IMR-90 (cell line): Measurements from ENCODE around the gene NOL6. TPM values are rescaled to one million over a fixed set of nuclear protein-coding genes. Genes with fewer than 3 reads are reported as not detected.

ENCODE experiments used
- ATAC-seq: fragments of 200-7000 bp; cut with Tn5 transposase; 2 replicates; pipeline ENCODE4 v1.9.1; 2020; ENCODE audit warnings: low read depth, mild to moderate bottlenecking, moderate library complexity
- BruUV-seq: library from RNA; stranded (reverse); fragments of 400-500 nt; replicated peaks from 2 replicates; lab custom pipeline; 2021; lab: Mats Ljungman, UMichigan
- CTCF ChIA-PET: fragments of 300-600 bp; formaldehyde crosslinking; extraction: SDS; loops from one replicate; lab custom pipeline; 2021; ENCODE audit warnings: antibody characterized with exemption; lab: Yijun Ruan, JAX
- POLR2A ChIA-PET: fragments of 300-600 bp; sonication (Branson Sonifier 250); formaldehyde crosslinking; loops from one replicate; lab custom pipeline; 2022; ENCODE audit warnings: antibody characterized with exemption; ENCODE audit not compliant: unreplicated experiment; lab: Charles Lee
- DNase-seq: peaks from one replicate; pipeline ENCODE4 v3.0.0; 2013
- H2AFZ ChIP-seq: replicated peaks from 2 replicates; pipeline ENCODE3; 2013; ENCODE audit warnings: low read length, mild to moderate bottlenecking; ENCODE audit not compliant: poor library complexity
- H2AK5ac ChIP-seq: 2 replicates; pipeline ENCODE4 v1.6.1; 2013; ENCODE audit warnings: low read depth, low read length, inconsistent platforms
- H2AK9ac ChIP-seq: replicated peaks from 2 replicates; pipeline ENCODE3; 2013; ENCODE audit warnings: mild to moderate bottlenecking, low read depth, low read length, moderate library complexity; ENCODE audit not compliant: poor library complexity
- H2BK120ac ChIP-seq: 2 replicates; pipeline ENCODE4 v1.6.1; 2013; ENCODE audit warnings: low read depth, low read length, inconsistent platforms
- H2BK15ac ChIP-seq: 3 replicates; pipeline ENCODE4 v1.6.1; 2013; ENCODE audit warnings: low read depth, low read length, inconsistent platforms
- H2BK20ac ChIP-seq: 2 replicates; pipeline ENCODE4 v1.6.1; 2013; ENCODE audit warnings: low read depth, mild to moderate bottlenecking, inconsistent platforms, low read length, moderate library complexity
- H2BK5ac ChIP-seq: 2 replicates; pipeline ENCODE4 v1.6.1; 2013; ENCODE audit warnings: mild to moderate bottlenecking, low read depth, low read length, inconsistent platforms; ENCODE audit not compliant: poor library complexity, severe bottlenecking
- H3K14ac ChIP-seq: replicated peaks from 2 replicates; pipeline ENCODE4 v1.6.1; 2013; ENCODE audit warnings: low read depth, low read length, inconsistent platforms
- H3K18ac ChIP-seq: 2 replicates; pipeline ENCODE4 v1.6.1; 2013; ENCODE audit warnings: low read depth, low read length, control low read depth
- H3K23ac ChIP-seq: 2 replicates; pipeline ENCODE4 v1.6.1; 2013; ENCODE audit warnings: low read depth, low read length, inconsistent platforms
- H3K27ac ChIP-seq: 2 replicates; pipeline ENCODE4 v1.5.1; 2013; ENCODE audit warnings: mild to moderate bottlenecking, control low read depth, low read length; ENCODE audit not compliant: insufficient read depth
- H3K27me3 ChIP-seq: 2 replicates; pipeline ENCODE4 v1.6.1; 2013; ENCODE audit warnings: low read length; ENCODE audit not compliant: control insufficient read depth, insufficient read depth
- H3K36me3 ChIP-seq: 2 replicates; pipeline ENCODE4 v1.6.1; 2013; ENCODE audit warnings: low read length, mixed read lengths; ENCODE audit not compliant: control insufficient read depth, insufficient read depth
- H3K4ac ChIP-seq: 2 replicates; pipeline ENCODE4 v1.6.1; 2013; ENCODE audit warnings: low read depth, low read length, inconsistent platforms
- H3K4me1 ChIP-seq: 2 replicates; pipeline ENCODE4 v1.6.1; 2013; ENCODE audit warnings: low read length, mixed read lengths; ENCODE audit not compliant: control insufficient read depth, insufficient read depth
- H3K4me2 ChIP-seq: 2 replicates; pipeline ENCODE4 v1.6.1; 2013; ENCODE audit warnings: low read depth, mild to moderate bottlenecking, control low read depth, low read length, moderate library complexity
- H3K4me3 ChIP-seq: 2 replicates; pipeline ENCODE4 v1.5.1; 2013; ENCODE audit warnings: low read depth, mild to moderate bottlenecking, control low read depth, low read length, moderate library complexity; ENCODE audit not compliant: insufficient read depth
- H3K56ac ChIP-seq: 2 replicates; pipeline ENCODE4 v1.6.1; 2013; ENCODE audit warnings: low read length, inconsistent platforms; ENCODE audit not compliant: insufficient read depth; ENCODE audit errors: extremely low read depth
- H3K79me1 ChIP-seq, 2 experiments: 2 replicates each; pipeline ENCODE4 v1.6.1; 2013; ENCODE audit warnings: low read length in 2 of 2, inconsistent platforms in 1 of 2, low read depth in 1 of 2
- H3K9ac ChIP-seq: 2 replicates; pipeline ENCODE4 v1.6.1; 2013; ENCODE audit warnings: low read depth, low read length, control low read depth
- H3K9me1 ChIP-seq: 2 replicates; pipeline ENCODE4 v1.6.1; 2013; ENCODE audit warnings: low read length, inconsistent platforms; ENCODE audit not compliant: insufficient read depth
- H3K9me3 ChIP-seq: 2 replicates; pipeline ENCODE4 v1.6.1; 2013; ENCODE audit warnings: low read length; ENCODE audit not compliant: control insufficient read depth, insufficient read depth
- H4K20me1 ChIP-seq: 2 replicates; pipeline ENCODE4 v1.6.1; 2013; ENCODE audit warnings: low read length, inconsistent platforms; ENCODE audit not compliant: insufficient read depth
- H4K5ac ChIP-seq: 2 replicates; pipeline ENCODE4 v1.6.1; 2013; ENCODE audit warnings: mild to moderate bottlenecking, low read depth, low read length, control low read depth
- H4K8ac ChIP-seq, 2 experiments: 2 replicates each; pipeline ENCODE4 v1.6.1; 2013; ENCODE audit warnings: low read depth in 2 of 2, low read length in 2 of 2, control low read depth in 1 of 2, inconsistent platforms in 1 of 2
- H4K91ac ChIP-seq: 2 replicates; pipeline ENCODE4 v1.6.1; 2013; ENCODE audit warnings: low read depth, low read length, inconsistent platforms; ENCODE audit not compliant: insufficient read depth
- CTCF ChIP-seq: conservative IDR thresholded peaks from 2 replicates; pipeline ENCODE4 v1.5.1; 2012; ENCODE audit warnings: mild to moderate bottlenecking, low read depth, low read length, improper control_type of control experiment
- FOS ChIP-seq: fragments of 150-350 bp; IDR thresholded peaks from 2 replicates; pipeline ENCODE4 v1.6.1; 2016; ENCODE audit warnings: low read depth, low read length
- MAFK ChIP-seq: IDR thresholded peaks from 2 replicates; pipeline ENCODE4 v1.6.1; 2012; ENCODE audit warnings: low read depth, low read length, improper control_type of control experiment
- MXI1 ChIP-seq: IDR thresholded peaks from 2 replicates; pipeline ENCODE4 v1.6.1; 2012; ENCODE audit warnings: low read depth, mild to moderate bottlenecking, low read length, moderate library complexity, borderline replicate concordance
- RFX5 ChIP-seq: IDR thresholded peaks from 2 replicates; pipeline ENCODE4 v1.8.0; 2012; ENCODE audit warnings: low read depth, mild to moderate bottlenecking, low read length, moderate library complexity
- WGBS, 2 experiments: methylation state at CpG; one replicate each; pipeline versions ENCODE4 v1.1.5 to v1.1.7; 2013; ENCODE audit warnings: missing lambda C conversion rate in 2 of 2; ENCODE audit not compliant: insufficient read length in 1 of 2; ENCODE audit errors: extremely low coverage in 2 of 2; 5-methylcytosine and 5-hydroxymethylcytosine counted together
- dilution Hi-C: fragments of 300-500 bp; cut with HindIII; formaldehyde crosslinking; loops from one replicate; pipeline ENCODE4 v1.14.3; 2018; ENCODE audit warnings: low sequenced_read_pairs; ENCODE audit not compliant: unreplicated experiment
- in situ Hi-C: fragments of 300-500 bp; cut with MboI; formaldehyde crosslinking; loops from 3 replicates; pipeline ENCODE4 v1.14.3; 2019; ENCODE audit warnings: low sequenced_read_pairs, inconsistent platforms, mixed read lengths
- intact Hi-C: fragments of 100-400 bp; cut with micrococcal nuclease; formaldehyde crosslinking; loops from 2 replicates; pipeline ENCODE4 v1.10.0; 2022
- polyA plus RNA-seq, 3 experiments: library from polyadenylated mRNA; depleted of rRNA; stranded (reverse); fragments of >200 nt; gene quantifications; 2 replicates each; pipeline ENCODE4 v1.2.3, GENCODE V29; 2012; ENCODE audit warnings: low replicate concordance in 1 of 3
- total RNA-seq: library from RNA; depleted of rRNA; stranded (reverse); fragments of >200 nt; gene quantifications from 2 replicates; pipeline ENCODE4 v1.2.3, GENCODE V29; 2012

The NOL6 gene
- total and polyA plus RNA-seq, 2 of the 4 experiments (the other 2 are of a cell fraction): 47.3 to 71.7 TPM

- TF ChIP-seq FOS (no peak), MXI1 (no peak)
These were observed 1.4 kb downstream of the NOL6 start (continued) for GRCh38 chr9:33472171-33472880.

GRCh38 chr9:33471361-33471760, 2.4 kb downstream of the NOL6 start:
- Histone ChIP-seq H2BK15ac (no peak overlapping the region), H3K4me3 (no peak overlapping the region), H2BK5ac (no peak overlapping the region), H2BK20ac (no peak overlapping the region), H3K27ac (no peak overlapping the region), H3K79me1 (peaks cover 10 to 51% of the 10 kb centered on the region in 2 experiments; a peak in 3 of 4 replicates), H3K4me2 (no peak overlapping the region), H3K23ac (no peak overlapping the region), H4K5ac (no peak overlapping the region), H2AK9ac (no peak overlapping the region), H3K4ac (no peak overlapping the region), H4K91ac (no peak overlapping the region), H3K9ac (no peak overlapping the region), H3K56ac (no peak overlapping the region), H3K36me3 (peaks cover 50% of the 10 kb centered on the region), H2AFZ (no peak overlapping the region), H3K27me3 (no peaks in the 10 kb centered on the region), H3K18ac (no peak overlapping the region), H3K14ac (no peak overlapping the region), H2AK5ac (no peak overlapping the region), H4K8ac (no peak overlapping the region), H3K4me1 (peaks cover 3% of the 10 kb centered on the region; the same call in 1 of the 2 replicates), H4K20me1 (peaks cover 14% of the 10 kb centered on the region), H3K9me3 (no peaks in the 10 kb centered on the region), H2BK120ac (no peak overlapping the region), H3K9me1 (peaks cover 8% of the 10 kb centered on the region; the same call in 1 of the 2 replicates)
- 93 to 100% methylated on average over 1 to 2 of the region's 2 CpGs for WGBS, 2 experiments
- ChIA-PET CTCF (interaction anchor here (1.0 kb wide), 1 partner anchor 18 kb away, joined by 3 read pairs; no protein-coding TSS in a partner anchor), POLR2A (no interaction called here)
- in situ Hi-C loops (no loop called here), dilution Hi-C loops (loop anchor here (25.0 kb wide), 1 partner anchor 184 kb away; the partner anchor contains the start of gene NFX1), intact Hi-C loops (loop anchor here (5.0 kb wide), 1 partner anchor 46 kb away; no protein-coding TSS in a partner anchor)
- no TSS peak for BruUV-seq
- DNase-seq (no peak), ATAC-seq (no peak)
- TF ChIP-seq FOS: no peak
- TF ChIP-seq CTCF: no peak
- no peak for TF ChIP-seq RFX5
- no peak for TF ChIP-seq MAFK
